NCI-H1694 treated with DMSO at 0.1 percent for 48 hours (cell line): ENCODE data around the gene ADAMTSL2.

Experiments
- DNase-seq: peaks from one replicate; lab custom pipeline; 2025; lab: John Stamatoyannopoulos, UW

The ADAMTSL2 gene

GRCh38 chr9:133518200-133518599 is 16.3 kb upstream of the ADAMTSL2 start:
- no peak for DNase-seq

- DNase-seq, result no peak
Measured at GRCh38 chr9:133518706-133519449, 15.6 kb upstream of the ADAMTSL2 start.

GRCh38 chr9:133519693-133520092 is 14.8 kb upstream of the ADAMTSL2 start:
- DNase-seq, result no peak

- DNase-seq, result no peak
Measured at GRCh38 chr9:133520121-133520835, 14.2 kb upstream of the ADAMTSL2 start.

GRCh38 chr9:133521122-133522072 is 13.1 kb upstream of the ADAMTSL2 start:
- peak; percentile 17 for DNase-seq

- no peak for DNase-seq
Measured at GRCh38 chr9:133522073-133522910, 12.2 kb upstream of the ADAMTSL2 start.

- DNase-seq, result no peak
Measured at GRCh38 chr9:133523106-133523505, 11.4 kb upstream of the ADAMTSL2 start.

GRCh38 chr9:133524146-133524545 is 10.4 kb upstream of the ADAMTSL2 start:
- no peak for DNase-seq

GRCh38 chr9:133524679-133525228 is 9.8 kb upstream of the ADAMTSL2 start, which contains the start of gene MYMK:
MYMK (minus strand) TSS chr9:133524959; CDS start chr9:133524844, 115 bp downstream.
- DNase-seq, result no peak

- no peak for DNase-seq
Measured at GRCh38 chr9:133525677-133526076, 8.8 kb upstream of the ADAMTSL2 start.

- DNase-seq, result no peak
Measured at GRCh38 chr9:133526721-133527321, 7.7 kb upstream of the ADAMTSL2 start.

GRCh38 chr9:133527444-133527920 is 7.0 kb upstream of the ADAMTSL2 start:
- DNase-seq, result no peak

GRCh38 chr9:133528001-133528875 is 6.3 kb upstream of the ADAMTSL2 start:
- DNase-seq, result no peak

- DNase-seq, result no peak
Measured at GRCh38 chr9:133528876-133529241, 5.6 kb upstream of the ADAMTSL2 start.

GRCh38 chr9:133529457-133529856 is 5.0 kb upstream of the ADAMTSL2 start:
- no peak for DNase-seq

- no peak for DNase-seq
Measured at GRCh38 chr9:133529874-133530273, 4.6 kb upstream of the ADAMTSL2 start.

- no peak for DNase-seq
Measured at GRCh38 chr9:133531293-133531692, 3.2 kb upstream of the ADAMTSL2 start.

GRCh38 chr9:133532937-133533668 is 1.4 kb upstream of the ADAMTSL2 start:
- DNase-seq, result peak; percentile 38

- no peak for DNase-seq
Measured at GRCh38 chr9:133533857-133534256, 647 bp upstream of the ADAMTSL2 start.
